Thoracic aorta (tissue), 2 donors: ENCODE data around the gene AVL9. TPM values are rescaled to one million over a fixed set of nuclear protein-coding genes. Genes with fewer than 3 reads are reported as not detected.
"Not testable (repeated sequence)": the region's sequence is repeated elsewhere in the genome, so short reads cannot be mapped to it uniquely, and the experiment has no call there.

Experiments
- ATAC-seq: fragments of 150-250 bp; one replicate; pipeline ENCODE4 v1.8.0; 2017; ENCODE audit warnings: low read depth; ENCODE audit not compliant: insufficient number of reproducible peaks, low FRiP score
- DNase-seq: peaks from one replicate; pipeline ENCODE4 v3.0.0-alpha.2; 2020; ENCODE audit warnings: low spot score
- H3K27ac ChIP-seq, 2 donors: fragments of 200-600 bp; sonication (generic); 1 replicate in 1 of 2; 2 replicates in 1 of 2; pipeline ENCODE4 v1.5.1; 2016; ENCODE audit warnings: mild to moderate bottlenecking in 2 of 2, moderate library complexity in 2 of 2
- H3K27me3 ChIP-seq: fragments of 200-600 bp; sonication (generic); replicated peaks from 2 replicates; pipeline ENCODE4 v1.6.0; 2016; ENCODE audit warnings: mild to moderate bottlenecking; ENCODE audit not compliant: insufficient read depth
- H3K36me3 ChIP-seq: fragments of 200-600 bp; sonication (generic); one replicate; pipeline ENCODE4 v1.5.1; 2016
- H3K4me1 ChIP-seq, 2 donors: fragments of 200-600 bp; sonication (generic); 1 replicate in 1 of 2; 2 replicates in 1 of 2; pipeline versions ENCODE4 v1.5.1 to v1.6.0; 2016; ENCODE audit warnings: low read depth in 2 of 2, mild to moderate bottlenecking in 1 of 2; ENCODE audit not compliant: control insufficient read depth in 1 of 2
- H3K4me3 ChIP-seq: fragments of 200-600 bp; sonication (generic); 2 replicates; pipeline ENCODE4 v1.5.1; 2016; ENCODE audit warnings: mild to moderate bottlenecking
- H3K9me3 ChIP-seq: fragments of 200-600 bp; sonication (generic); 2 replicates; pipeline ENCODE4 v1.5.1; 2016
- CTCF ChIP-seq: fragments of 200-600 bp; sonication (generic); IDR thresholded peaks from one replicate; pipeline ENCODE4 v1.5.1; 2019; ENCODE audit warnings: antibody characterized with exemption
- total RNA-seq, 2 donors: library from RNA; depleted of rRNA; stranded (reverse); fragments of >200 nt; gene quantifications; one replicate each; pipeline versions ENCODE4 v1.1.0 to v1.2.3, GENCODE V29; 2016

The AVL9 gene
- total RNA-seq, 2 donors from 2014 or later, result 18.3 to 19.5 TPM

- H3K27me3 ChIP-seq, result no peaks in the 10 kb centered on the region
- ATAC-seq (no peak), DNase-seq (no peak)
- peak overlapping the region in 1 of 2 donors; percentile 25 for H3K27ac ChIP-seq
- H3K4me1 ChIP-seq, result peaks cover 10 to 19% of the 10 kb centered on the region in 2 donors
- H3K9me3 ChIP-seq, result no peaks in the 10 kb centered on the region
- no peak for TF ChIP-seq CTCF
- no peak overlapping the region for H3K4me3 ChIP-seq
- peaks cover 21% of the 10 kb centered on the region for H3K36me3 ChIP-seq
Observed at GRCh38 chr7:32587411-32587948, 92.2 kb downstream of the AVL9 start.

- no peaks in the 10 kb centered on the region for H3K9me3 ChIP-seq
- DNase-seq, result no peak
- peaks cover 17% of the 10 kb centered on the region for H3K36me3 ChIP-seq
- no peak overlapping the region for H3K4me3 ChIP-seq
- H3K4me1 ChIP-seq, result peaks cover 10 to 19% of the 10 kb centered on the region in 2 donors
- TF ChIP-seq CTCF, result no peak
- no peaks in the 10 kb centered on the region for H3K27me3 ChIP-seq
- ATAC-seq, result no peak
- H3K27ac ChIP-seq, result no peak overlapping the region
Observed at GRCh38 chr7:32588657-32589056, 93.4 kb downstream of the AVL9 start.

DNA sequence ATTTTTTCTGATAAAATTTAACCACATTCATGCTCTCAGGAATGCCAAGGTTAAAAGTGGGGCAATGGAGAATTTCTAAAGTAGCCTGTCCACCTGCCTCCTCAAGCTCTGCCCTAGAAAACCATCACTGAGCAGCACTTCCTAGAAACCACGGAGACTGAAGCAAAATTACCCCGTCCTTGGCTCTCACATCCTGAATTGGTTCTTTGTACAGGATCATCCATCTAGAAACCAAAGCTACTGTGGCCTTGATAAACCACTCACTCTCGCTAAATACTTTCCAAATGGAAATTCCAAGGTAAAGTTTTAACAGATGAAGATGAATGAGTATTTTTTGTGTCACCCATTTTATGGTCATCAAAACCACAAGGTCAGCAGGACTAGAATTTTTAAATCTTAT is 96.6 kb downstream of the AVL9 start:
- no peak for TF ChIP-seq CTCF
- no peak for ATAC-seq

DNA sequence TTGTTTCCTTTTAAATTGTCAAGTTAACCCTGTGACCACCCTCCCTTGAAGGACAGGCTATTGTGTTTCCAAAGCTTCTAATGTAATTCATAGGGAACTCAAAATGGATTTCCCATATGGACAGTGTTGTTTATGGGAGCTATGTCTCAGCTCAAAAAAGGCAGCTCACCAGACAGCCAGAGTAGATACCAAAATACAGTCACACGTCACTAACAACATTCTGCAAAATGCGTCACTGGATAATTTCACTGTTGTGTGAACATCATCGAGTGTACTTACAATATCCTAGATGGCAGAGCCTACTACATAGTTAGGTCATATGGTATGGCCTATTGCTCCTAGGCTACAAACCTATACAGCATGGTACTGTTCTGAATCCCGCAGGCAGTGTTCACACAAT is 97.4 kb downstream of the AVL9 start:
- H3K36me3 ChIP-seq, result no peaks in the 10 kb centered on the region
- H3K4me1 ChIP-seq, result peaks cover 4 to 5% of the 10 kb centered on the region in 2 donors
- H3K27ac ChIP-seq, result no peak overlapping the region
- no peaks in the 10 kb centered on the region for H3K27me3 ChIP-seq
- no peak for ATAC-seq
- no peak overlapping the region for H3K4me3 ChIP-seq
- H3K9me3 ChIP-seq, result no peaks in the 10 kb centered on the region
- TF ChIP-seq CTCF, result no peak
- DNase-seq, result no peak

More for the DNA sequence above, 96.6 kb downstream of the AVL9 start:
- Histone ChIP-seq H3K27ac (no peak overlapping the region), H3K36me3 (no peaks in the 10 kb centered on the region), H3K9me3 (no peaks in the 10 kb centered on the region), H3K27me3 (no peaks in the 10 kb centered on the region), H3K4me3 (no peak overlapping the region), H3K4me1 (peaks cover 8 to 12% of the 10 kb centered on the region in 2 donors)
- DNase-seq, result no peak

- H3K36me3 ChIP-seq, result no peaks in the 10 kb centered on the region
- no peaks in the 10 kb centered on the region for H3K27me3 ChIP-seq
- ATAC-seq, result no peak
- no peak for DNase-seq
- H3K4me3 ChIP-seq, result no peak overlapping the region
- H3K9me3 ChIP-seq, result no peaks in the 10 kb centered on the region
- no peak overlapping the region for H3K27ac ChIP-seq
- TF ChIP-seq CTCF, result no peak
- H3K4me1 ChIP-seq, result no peaks in the 10 kb centered on the region
Observed at GRCh38 chr7:32594965-32595490, 99.7 kb downstream of the AVL9 start.

DNA sequence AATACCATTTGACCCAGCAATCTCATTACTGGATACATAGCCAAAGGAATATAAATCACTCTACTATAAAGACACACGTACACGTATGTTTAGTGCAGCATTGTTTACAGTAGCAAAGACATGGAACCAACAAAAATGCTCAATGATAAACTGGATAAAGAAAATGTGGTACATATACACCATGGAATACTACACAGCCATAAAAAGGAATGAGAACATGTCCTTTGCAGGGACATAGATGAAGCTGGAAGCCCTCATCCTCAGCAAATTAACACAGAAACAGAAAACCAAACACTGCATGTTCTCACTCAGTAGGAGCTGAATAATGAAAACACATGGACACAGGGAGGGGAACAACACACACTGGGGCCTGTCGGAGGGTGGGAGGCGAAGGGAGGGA is 105.9 kb downstream of the AVL9 start:
- DNase-seq, H3K36me3 ChIP-seq, H3K4me3 ChIP-seq, ATAC-seq, H3K4me1 ChIP-seq, H3K9me3 ChIP-seq, H3K27me3 ChIP-seq, H3K27ac ChIP-seq: not testable (repeated sequence)
